Inferior parietal cortex (tissue), 1 donor: ENCODE results near the gene HIPK4.
"Not testable (repeated sequence)": the region's sequence is repeated elsewhere in the genome, so short reads cannot be mapped to it uniquely, and the experiment has no call there.

Source experiments
- DNase-seq: peaks from one replicate; pipeline ENCODE4 v3.0.0-alpha.2; 2016; ENCODE audit errors: extremely low spot score

Gene HIPK4

DNA sequence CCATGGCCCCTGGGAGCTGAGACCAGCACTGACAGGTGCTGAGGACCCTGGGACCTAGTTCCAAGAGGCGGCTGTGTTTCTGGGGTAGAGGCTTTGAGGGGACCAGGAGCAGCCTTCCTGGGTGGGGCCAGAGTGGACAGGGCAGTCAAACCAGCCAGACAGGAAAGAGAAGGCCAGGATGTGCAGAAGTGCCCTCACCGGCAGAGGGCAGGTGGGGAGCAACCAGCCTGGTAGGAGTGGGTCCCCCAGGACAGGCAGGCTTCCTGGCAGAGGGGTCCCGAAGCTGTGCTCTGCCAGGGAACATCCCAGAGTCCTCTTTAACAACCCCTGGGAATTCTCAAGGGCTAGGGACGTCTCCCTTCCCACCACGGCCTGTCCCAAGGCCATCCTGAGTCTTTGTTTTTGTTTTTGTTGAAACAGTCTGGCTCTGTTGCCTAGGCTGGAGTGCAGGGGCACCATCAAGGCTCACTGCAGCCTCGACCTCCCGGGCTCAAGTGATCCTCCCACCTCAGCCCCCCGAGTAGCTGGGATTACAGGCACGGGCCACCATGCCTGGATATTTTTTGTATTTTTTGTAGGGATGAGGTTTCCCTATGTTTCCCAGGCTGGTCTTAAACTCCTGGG, 3.0 kb upstream of the HIPK4 start:
- DNase-seq: no peak

DNA sequence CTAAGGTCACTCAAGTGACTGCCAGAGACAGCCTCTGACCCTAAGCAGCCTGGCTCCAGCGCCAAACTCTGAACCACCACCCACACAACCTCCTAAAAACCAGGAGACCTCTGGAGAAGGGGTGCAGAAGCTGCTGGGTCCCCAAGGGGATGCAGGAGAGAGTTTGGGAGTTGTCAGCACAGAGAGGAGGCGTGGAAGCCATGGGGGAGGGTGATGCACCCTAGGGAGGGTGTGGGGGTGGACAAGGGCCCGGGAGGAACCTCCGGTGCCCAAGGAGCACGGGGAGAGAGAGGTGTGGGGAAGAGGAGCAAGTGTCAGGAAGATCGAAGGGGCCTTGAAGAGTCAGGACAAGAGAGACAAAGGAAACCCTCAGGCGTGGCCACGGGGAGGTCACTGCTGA, 2.1 kb upstream of the HIPK4 start:
- DNase-seq: no peak

DNA sequence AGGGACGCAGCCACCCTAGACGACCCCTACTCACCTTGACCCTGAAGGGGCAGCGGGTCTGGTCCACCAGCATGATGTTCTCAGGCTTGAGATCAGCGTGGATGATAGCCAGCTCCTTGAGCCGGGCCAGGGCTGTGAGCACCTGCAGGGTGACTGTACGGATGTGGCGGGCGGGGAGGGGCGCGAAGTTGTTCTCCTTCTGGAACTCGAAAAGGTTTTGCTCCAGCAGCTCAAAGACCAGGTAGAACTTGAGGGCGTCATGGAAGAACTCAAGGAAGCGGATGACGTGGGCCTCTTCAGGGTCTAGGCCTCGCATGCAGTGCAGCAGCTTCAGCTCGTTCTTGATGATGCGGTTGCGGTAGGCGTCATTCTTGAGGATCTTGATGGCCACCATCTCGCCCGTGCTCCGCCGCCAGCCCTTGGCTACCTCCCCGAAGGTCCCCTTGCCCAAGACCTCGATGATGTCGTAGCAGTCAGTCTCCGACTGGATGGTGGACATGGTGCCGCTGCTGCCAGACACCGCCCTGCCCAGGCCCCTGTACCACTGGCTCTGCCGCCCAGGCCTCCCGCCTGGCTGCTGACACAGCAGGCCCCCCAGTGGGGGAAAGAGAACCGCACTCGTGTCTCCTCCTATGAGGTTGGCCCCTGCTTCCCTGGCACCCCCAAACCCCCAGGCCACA, 437 bp downstream of the HIPK4 start:
- no peak for DNase-seq

DNA sequence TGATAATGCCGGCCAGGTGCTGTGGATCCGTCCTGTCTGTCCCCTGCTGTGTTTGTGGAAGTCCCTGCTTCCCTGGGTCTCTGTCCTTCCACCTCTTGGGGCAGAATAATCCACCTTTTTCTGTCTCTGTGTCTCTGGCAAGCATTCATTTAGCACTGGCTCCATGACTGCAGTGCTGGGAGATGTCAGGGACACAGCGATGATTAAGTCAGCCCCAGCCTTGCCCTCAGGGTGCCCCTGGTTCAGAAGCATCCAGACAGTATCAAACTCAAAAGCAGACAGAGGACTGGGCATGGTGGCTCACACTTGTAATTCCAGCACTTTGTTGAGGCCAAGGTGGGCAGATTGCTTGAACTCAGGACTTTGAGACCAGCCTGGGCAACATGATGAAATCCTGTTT, 1.5 kb downstream of the HIPK4 start:
- no peak for DNase-seq

DNA sequence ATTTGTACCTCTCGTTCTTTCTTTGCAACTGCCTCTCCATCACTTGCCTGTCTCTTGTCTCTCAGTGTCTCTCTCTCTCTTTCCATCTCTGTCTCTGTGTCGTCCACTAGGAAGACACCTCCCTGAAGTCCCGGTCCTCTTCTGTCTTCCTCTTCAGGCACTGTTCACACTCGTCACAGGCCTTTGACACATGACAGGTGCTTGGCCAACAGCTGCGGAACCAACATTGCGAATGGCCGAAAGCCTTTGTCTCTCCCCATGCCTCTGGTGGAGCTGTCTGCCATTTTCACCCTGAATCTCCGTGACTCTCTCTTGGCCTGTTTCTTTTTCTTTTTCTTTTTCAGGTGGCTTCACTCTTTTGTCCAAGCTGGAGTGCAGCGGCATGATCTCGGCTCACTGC, 2.8 kb downstream of the HIPK4 start:
- no peak for DNase-seq

DNA sequence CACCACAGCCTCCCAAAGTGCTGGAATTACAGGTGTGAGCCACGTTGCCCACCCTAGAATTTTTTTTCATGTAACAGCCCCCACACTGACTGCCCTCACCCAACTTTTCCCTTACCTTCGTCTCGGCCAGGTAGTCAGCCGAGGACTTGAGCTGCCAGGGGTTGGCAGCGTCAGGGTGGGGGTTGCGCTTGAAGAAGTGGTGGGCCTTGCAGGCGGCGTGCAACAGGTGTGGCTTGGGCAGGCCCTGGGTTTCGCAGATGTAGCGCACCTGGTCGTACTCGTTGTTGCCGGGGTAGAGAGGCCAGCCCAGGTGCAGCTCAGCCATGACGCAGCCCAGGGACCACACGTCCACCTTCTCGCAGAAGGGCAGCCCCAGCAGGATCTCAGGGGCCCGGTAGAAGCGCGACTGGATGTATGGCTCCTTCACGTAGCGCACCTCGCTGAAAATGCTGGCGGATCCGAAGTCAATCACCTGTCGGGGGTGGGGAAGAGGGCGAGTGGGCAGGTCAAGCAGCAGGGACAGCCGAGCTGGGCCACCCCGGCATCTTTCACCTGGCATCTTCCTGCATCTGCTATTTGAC, 6.2 kb downstream of the HIPK4 start:
- no peak for DNase-seq

DNA sequence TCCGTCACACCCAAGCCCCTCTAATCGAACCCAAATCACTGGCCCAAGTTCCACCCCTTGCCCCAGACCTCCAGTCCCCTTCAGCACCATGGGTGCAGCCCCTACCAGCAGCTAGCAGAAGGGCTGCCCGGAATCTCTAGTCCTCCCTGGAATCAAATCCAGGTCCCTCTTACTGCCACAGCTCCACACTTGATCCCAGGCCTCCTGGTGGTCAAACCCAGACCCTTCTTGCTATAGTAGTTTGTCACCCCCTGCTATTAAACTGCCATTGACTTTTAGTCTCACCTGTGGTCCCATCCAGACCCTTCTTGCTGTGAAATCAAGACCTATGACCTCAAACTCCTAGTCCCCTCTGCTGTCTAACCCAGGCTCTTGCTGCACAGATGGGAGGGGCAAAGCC, 8.7 kb downstream of the HIPK4 start:
- DNase-seq: no peak

DNA sequence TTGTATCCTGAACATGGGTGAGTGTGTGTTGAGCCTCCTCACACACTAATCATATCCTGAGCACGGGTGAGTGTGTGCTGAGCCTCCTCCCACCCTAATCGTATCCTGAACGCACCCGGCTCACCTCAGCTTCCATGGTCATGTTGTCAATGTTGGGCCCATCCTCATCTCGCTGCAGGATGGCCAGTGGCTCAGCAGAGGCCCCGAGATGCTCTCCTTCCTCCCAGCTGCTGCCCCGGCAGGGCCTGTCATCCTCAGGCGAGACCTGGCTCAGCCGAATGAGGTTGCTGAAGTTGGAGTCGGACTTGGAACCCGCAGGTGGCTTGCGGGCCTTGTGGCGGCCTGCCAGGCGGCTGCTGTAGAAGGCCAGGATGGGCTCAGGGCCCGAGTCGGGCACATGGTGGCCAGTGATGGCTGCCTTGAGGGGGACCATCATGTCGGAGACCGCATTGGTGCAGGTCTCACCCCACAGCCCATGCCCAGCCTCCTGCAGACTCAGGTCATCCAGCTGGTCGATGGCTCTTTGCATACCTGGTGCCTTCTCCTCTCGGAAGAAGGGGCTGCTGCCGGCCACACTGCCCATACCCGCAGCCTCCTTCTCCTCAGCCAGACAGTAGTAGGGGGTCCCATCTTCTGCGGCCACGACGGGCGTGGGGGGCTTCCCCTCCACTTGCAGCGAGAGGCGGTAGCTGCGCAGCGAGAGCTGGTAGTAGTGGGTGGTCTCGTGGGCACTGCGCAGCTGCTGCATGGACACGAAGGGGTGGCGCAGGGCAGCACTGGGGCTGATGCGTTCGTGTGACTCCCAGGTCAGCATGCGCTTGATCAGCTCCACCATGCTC, 9.6 kb downstream of the HIPK4 start:
- DNase-seq: no peak

DNA sequence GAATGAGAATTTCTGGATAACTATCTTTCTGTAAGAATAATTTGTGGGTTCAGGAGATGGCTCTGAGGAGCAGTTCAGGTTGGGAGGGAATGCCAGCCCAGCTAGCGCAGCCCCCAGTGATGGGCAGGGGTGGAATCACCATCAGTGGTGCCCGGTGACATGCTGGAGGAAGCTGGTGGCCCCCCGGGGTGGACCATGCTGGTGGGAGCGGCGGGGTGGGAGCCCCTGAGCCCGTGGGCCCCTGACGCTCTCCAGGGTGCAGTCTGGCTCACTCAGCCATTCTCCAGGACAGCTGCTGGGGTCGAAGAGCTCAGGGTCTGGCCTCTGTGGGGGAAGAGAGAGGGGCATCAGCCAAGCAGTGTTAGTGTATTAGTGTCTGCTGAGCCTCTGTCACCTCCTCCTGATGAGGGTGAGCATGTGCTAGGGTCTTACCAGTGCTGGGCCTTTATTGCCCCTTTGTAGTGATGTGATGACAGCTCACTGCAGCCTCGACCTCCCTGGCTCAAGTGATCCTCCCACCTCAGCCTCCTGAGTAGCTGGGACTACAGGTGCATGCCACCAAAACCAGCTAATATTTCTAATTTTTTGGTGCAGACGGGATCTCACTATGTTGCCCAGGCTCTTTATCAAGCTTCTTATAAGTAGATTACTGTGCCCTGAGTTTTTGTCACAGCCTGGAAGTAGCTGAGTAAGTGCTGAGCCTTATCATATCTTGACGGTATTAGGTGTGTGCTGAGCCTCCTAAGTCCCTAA, 10.4 kb downstream of the HIPK4 start:
- no peak for DNase-seq

DNA sequence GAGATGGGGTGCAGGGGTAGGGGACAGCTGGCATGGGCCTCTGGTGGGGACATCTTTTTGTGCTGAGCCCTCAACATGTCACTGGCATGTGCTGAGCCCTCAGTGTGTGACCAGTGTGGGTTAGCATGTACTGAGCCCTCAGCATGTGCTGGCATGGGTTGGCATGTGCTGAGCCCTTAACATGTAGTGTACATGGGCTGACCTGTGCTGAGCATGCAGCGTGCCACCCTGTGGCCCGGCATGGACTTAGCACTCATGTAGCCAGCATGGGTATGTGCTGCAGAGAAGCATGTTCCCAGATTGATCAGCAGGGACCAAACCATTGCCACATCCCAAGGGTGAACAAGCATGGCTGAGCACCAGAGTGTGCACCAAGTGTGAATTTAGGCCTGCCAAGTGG, 11.5 kb downstream of the HIPK4 start:
- DNase-seq: no peak

DNA sequence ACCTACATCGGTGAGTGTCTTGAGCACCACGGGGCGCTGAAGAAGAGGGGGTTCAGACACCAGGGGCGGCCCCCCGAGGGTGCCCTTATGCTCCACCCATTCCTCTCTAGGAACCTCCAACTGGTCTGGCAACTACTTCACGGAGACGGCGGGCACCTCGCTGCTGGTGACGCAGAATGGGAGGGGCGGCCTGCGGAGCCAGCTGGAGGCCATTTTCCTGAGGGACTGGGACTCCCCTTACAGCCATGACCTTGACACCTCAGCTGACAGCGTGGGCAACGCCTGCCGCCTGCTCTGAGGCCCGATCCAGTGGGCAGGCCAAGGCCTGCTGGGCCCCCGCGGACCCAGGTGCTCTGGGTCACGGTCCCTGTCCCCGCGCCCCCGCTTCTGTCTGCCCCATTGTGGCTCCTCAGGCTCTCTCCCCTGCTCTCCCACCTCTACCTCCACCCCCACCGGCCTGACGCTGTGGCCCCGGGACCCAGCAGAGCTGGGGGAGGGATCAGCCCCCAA, 12.1 kb downstream of the HIPK4 start:
- no peak for DNase-seq

DNA sequence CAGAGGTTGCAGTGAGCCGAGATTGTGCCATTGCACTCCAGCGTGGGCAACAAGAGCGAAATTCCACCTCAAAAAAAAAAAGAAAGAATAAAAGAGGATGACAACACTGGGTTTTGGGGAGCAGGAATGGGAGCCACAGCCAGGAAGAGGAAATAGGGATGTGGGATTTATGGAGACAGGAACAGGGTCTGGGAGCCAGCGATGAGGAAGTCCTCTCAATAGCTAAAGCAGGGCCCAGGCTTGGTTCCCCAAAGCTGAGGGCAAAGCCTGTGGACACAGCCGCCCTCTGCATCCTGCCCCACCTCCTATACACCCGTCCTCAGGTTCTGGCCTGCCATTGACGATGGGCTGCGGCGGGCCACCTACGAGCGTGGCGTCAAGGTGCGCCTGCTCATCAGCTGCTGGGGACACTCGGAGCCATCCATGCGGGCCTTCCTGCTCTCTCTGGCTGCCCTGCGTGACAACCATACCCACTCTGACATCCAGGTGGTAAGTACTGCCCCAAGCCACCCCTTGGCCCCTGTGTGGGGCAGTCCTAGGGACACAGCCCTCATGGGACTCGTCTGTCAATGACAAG, 13.6 kb downstream of the HIPK4 start:
- no peak for DNase-seq

DNA sequence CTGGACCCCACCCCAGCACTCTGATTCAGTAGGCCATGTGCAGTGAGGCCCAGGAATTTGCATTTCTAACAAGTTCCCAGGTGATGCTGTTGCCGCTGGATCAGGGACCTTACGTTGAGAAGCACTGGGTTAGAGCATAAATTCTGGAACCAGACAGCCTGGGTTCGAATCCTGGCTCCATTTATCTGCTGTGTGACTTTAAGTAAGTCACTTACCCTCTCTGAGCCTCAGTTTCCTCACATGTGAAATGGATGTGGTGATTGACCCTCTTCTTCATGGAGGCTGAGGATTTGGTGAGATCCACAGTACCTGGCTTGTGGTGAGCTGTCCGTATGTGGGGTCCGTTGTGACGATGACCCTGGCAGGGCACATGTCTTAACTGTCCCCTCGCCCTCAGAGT, 15.9 kb downstream of the HIPK4 start:
- no peak for DNase-seq

DNA sequence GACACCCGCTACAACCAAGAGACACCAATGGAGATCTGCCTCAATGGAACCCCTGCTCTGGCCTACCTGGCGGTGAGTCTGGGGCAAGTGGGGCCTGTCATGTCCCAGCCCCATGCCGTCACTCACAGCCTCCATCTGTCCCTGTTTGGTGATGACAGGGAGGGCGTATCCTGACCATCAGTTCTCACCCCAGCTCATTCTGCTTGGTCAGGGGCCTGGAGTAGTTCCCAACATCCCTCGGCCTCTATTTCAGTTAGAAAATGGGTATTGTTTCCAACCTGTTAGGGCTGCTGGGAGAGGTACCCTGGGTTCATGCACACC, 18.2 kb downstream of the HIPK4 start:
- DNase-seq: no peak

DNA sequence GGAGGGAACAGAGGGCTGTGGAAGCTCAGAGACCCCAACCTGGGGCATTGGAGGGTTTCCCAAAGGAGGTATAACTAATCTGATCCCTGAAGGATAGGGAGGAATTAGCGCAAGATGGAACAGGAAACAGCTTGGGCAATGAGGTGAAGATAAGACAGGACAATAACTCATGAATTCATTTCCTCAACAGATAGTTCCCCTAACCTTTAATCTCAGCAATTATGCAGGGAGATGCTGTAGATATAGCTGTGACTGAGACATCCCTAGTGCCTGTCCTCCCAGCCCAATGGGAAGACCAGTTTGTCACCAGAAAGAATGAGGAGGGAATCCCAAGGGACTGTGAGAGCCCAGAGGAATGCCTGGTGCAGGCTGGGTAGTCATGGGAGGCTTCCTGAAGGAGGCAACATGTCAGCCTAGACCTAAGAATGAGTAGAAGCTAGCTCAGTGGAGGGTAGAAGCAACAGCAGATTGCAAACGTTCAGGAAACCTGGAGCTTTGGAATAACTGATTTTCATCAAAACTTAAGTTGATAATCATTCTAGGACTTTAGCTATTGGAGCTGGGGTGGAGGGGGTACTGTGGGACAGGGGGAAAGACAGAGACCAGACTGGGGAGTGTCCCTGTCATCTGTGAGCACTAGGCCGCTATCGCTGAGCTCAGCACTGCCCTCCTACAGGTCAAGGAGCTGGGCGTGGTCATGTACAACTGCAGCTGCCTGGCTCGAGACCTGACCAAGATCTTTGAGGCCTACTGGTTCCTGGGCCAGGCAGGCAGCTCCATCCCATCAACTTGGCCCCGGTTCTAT, 18.8 kb downstream of the HIPK4 start:
- no peak for DNase-seq

DNA sequence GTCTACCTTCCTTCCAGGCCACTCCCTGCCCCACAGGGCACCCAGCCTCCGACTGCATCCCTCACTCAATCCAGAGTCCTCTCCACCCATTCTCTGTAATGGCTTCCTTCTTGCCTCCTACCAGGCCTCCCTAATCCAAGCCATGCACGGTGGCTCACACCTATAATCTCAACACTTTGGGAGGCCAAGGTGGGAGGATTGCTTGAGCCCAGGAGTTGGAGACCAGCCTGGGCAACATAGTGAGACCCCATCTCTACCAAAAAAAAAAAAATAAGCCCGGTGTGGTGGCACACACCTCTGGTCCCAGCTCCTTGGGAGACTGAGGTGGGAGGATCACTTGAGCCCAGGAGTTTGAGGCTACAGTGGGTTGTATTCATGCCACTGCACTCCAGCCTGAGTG, 19.7 kb downstream of the HIPK4 start:
- not testable (repeated sequence) for DNase-seq

DNA sequence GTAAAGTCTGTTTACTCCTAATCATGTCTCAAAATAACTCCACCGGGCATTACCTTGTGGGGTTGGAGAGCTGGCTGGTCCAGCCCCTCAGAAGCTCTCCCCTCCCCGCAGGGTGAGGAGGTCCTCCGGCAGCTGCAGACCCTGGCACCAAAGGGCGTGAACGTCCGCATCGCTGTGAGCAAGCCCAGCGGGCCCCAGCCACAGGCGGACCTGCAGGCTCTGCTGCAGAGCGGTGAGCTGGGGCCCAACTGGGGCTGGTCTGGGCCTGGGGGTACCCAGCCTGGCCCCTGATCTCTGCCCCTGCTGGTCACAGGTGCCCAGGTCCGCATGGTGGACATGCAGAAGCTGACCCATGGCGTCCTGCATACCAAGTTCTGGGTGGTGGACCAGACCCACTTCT, 20.2 kb downstream of the HIPK4 start:
- no peak for DNase-seq

DNA sequence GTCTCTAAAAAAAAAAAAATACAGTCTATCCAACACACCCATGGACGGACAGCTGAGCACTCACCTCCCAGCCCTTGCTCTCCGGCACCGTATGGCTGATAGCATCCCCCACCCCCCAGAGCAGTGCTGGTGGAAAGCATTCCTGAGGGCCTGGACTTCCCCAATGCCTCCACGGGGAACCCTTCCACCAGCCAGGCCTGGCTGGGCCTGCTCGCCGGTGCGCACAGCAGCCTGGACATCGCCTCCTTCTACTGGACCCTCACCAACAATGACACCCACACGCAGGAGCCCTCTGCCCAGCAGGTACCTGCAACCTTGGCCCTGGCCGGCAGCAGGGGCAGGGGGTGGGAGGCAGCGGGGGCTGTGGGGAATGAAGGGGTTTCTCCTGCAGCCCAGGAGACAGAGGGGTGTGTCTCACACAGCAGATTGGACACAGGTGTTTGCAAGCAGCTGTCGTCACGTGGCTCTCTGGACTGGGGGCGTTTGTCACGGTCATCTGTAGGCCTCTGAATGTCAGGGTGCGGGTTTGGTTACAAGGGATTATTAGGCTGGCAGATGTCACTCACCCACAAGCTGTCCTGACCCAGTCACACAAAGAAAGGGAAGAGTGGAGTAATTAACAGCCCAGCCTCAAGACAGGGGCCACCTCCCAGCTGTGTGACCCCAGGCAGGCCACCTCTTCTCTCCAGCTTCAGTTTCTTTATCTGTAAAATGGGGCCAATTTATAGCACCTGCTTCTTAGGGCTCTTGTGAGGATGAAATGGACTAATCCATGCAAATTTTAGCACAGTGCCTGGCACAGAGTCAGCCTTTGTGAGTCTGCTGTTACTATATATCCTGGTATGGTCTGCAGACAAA, 22.2 kb downstream of the HIPK4 start:
- no peak for DNase-seq

DNA sequence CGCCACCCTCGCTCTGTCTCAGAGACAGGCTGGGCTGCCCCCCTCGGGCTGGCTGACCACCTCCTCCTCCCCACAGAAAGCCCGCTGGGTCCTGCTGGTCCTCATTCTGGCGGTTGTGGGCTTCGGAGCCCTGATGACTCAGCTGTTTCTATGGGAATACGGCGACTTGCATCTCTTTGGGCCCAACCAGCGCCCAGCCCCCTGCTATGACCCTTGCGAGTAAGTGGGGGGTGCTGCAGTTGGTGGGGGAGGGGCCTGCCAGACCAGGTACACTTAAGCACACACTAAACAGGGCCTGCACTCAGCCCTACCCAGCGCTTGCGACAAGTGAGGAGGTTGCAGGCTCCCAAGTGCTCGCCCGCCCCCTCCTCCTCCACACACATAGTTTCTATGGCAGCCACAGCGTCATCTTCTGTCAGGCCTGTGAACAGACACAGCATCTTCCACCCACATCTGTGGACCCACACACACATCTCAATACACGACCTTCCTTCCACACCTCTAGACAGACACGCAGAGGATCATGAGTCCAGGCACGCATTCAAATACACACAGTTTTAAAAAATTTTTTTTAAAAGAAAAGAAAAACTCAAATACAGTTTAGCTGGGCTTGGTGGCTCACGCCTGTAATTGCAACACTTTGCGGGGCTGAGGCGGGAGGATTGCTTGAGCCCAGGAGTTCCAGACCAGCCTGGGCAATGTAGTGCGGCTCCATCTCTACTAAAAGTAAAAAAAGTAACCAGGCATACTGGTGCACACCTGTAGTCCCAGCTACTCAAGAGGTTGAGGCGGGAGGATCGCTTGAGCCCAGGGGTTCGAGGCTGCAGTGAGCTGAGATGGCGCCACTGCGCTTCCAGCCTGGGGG, 23.1 kb downstream of the HIPK4 start:
- DNase-seq: no peak
